GM21529 (cell line): ENCODE data around the gene NEU2.
"Not testable (repeated sequence)": the region's sequence is repeated elsewhere in the genome, so short reads cannot be mapped to it uniquely, and the experiment has no call there.

Experiments used
- ATAC-seq: cut with Tn5 transposase; IDR thresholded peaks from one replicate; pipeline ENCODE4 v1.9.1; 2021; ENCODE audit not compliant: unreplicated experiment

Gene NEU2

DNA sequence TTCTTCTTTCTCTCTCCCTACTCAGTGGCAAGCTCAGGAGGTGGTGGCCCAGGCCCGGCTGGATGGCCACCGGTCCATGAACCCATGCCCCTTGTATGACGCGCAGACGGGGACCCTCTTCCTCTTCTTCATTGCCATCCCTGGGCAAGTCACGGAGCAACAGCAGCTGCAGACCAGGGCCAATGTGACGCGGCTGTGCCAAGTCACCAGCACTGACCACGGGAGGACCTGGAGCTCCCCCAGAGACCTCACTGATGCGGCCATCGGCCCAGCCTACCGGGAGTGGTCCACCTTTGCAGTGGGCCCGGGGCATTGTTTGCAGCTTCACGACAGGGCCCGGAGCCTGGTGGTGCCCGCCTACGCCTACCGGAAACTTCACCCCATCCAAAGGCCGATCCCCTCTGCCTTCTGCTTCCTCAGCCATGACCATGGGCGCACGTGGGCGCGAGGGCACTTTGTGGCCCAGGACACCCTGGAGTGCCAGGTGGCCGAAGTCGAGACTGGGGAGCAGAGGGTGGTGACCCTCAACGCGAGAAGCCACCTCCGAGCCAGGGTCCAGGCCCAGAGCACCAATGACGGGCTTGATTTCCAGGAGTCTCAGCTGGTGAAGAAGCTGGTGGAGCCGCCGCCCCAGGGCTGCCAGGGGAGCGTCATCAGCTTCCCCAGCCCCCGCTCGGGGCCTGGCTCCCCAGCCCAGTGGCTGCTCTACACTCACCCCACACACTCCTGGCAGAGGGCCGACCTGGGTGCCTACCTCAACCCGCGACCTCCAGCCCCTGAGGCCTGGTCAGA, 1.8 kb downstream of the NEU2 start:
- no peak for ATAC-seq

- ATAC-seq, result no peak
These were observed 3.1 kb downstream of the NEU2 start for GRCh38 chr2:233035426-233036161.

- ATAC-seq, result no peak
These were observed 3.8 kb downstream of the NEU2 start for GRCh38 chr2:233036162-233036838.

DNA sequence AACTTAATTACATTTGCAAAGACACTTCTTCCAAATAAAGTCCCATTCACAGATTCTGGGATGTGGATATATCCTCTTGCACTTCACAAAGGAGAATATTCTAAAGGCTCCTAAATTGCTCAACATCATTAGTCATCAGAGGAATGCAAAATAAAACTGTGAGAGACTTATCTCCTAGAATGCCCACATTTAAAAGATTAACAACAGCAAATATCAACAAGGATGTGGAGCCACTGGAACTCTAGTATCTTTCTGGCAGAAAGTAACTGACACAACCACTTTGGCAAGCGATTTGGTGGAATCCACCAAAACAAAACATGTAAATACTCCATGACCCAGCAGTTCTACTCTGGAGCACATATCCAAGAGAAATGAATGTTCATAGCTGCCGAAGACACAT, 4.6 kb downstream of the NEU2 start:
- no peak for ATAC-seq

DNA sequence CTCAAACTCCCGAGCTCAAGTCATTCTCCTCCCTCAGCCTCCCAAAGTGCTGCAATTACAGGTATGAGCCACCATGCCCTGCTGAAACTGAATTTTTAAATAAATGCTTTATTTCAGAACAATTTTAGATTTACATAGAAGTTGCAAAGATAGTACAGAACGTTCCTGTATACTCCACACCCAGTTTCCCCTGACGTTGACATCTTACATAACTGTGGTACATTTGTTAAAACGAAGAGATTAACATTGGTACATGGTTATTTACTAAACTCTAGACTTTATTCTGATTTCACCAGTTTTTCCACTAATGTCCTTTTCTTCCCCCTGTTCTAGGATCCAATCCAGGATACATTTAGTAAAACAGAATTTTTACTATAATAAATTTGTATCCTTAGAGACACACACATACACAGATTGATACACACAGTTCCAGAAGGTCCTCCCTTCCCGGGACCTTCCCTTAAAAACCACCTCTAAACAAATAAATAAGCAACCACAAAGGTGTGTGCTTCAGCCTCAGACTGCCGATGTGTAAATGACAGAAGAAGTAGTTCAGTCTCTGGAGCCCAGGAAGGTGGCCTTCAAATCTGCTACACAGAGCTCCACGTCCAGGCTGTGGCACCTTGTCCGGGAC, 6.9 kb downstream of the NEU2 start:
- ATAC-seq, result no peak

GRCh38 chr2:233039846-233040530, 7.5 kb downstream of the NEU2 start:
- ATAC-seq, result no peak

GRCh38 chr2:233040571-233040970, 8.1 kb downstream of the NEU2 start:
- ATAC-seq, result no peak

DNA sequence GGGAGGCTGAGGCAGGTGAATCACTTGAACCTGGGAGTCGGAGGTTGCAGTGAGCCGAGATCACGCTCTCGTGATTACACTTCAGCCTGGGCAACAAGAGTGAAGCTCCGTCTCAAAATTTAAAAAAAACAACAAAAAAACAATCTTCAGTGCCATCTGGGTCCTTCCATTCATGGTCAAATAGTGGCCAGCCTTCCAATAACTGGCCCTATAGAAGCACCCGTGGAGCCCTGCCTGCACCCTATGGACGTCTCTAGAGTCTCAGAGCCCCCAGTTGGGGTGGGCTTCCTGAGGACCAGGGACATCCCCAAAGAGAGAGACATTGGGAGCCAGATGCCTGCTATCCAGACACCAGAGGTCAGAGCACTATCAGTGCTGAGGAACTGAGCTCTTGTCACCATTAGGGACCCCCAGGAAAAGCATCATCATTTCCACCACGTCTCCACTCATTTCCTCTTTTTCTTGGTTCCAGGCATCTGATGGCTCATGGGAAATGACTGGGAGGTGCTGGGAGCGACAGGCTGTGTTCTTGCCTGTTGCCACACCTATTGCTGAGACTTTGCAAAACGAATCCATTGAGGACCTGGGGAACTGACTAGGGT, 9.4 kb downstream of the NEU2 start:
- no peak for ATAC-seq

DNA sequence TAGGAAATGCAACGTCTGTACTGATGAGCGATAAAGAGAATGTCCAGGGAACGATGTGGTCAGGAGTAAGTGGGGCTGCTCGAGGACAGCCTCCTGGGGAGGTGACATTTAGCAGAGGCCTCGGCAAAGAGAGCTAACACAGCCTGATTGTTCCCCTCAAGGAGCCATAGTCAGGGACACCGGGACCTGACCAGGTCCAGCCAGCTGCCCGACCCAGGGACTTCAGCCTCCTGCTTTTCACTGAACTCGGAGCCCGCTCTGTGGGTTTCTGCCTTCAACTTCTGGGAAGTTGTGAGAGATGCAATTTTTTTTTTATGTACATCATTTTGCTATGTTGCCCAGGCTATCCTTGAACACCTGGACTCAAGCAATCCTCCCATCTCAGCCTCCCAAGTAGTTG, 10.1 kb downstream of the NEU2 start:
- no peak for ATAC-seq

DNA sequence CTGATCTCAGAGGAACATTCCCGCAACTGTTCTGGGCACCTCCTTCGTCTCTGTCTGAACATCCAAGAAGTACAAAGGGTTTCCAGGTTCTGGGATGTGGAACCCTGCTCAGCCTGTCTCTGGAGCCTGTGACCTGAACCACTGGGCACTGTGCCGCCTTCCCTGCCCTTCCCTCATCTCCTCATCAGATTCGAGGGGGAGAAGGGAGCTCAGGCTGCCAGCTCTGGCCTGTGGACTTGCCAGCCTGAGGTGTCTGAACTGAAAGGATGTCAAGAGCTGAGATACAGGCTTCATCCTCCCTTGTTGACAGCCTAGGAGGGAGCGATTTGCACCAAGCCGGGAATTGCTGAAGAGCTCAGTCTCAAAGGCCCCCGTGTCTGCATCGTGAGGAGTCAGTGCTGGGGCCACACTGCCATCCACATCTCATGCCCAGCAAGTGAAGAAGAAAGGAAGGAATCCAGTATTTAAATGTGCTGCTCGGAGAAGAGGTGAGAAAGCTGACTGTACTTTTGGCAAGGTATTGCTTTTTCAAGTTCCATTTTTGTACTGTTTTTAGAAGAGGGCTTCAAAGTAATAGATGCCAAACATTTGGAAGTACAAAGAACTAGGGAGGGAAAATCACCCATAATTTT, 12.6 kb downstream of the NEU2 start:
- ATAC-seq, result no peak

- ATAC-seq, result no peak
These were observed 14.7 kb downstream of the NEU2 start for GRCh38 chr2:233047206-233047605.

GRCh38 chr2:233047667-233048066, 15.2 kb downstream of the NEU2 start:
- no peak for ATAC-seq

DNA sequence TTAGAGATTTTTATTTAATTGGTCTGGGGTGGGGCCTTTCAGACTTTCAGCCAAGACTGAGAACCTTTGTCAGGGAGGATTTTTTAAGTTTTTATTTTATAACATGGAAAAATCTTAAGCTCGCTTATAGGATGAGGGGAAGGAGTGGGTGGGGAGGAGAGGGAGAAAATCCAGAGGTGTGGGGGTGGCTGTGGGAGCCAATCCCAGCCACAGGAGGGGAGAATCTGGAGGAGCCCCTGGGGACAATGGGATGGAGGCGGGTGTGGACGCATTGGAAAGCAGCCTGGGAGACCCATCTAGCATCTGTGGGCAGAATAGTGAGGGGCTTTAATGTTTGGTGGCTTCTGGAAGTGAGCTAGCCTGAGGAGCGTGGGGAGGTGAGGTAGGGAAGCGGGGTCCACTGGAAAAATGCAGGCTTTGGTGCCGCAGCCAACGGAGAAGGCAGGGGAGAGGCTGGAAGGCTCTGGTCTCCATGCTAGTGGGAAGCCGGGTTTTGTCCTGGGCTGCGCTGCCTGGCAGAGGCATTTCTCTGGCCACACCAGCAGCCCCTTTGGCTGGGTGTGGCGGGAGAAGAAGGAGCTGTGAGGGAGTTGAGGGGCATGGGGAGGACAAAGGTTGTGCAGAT, 16.2 kb downstream of the NEU2 start:
- ATAC-seq, result no peak

DNA sequence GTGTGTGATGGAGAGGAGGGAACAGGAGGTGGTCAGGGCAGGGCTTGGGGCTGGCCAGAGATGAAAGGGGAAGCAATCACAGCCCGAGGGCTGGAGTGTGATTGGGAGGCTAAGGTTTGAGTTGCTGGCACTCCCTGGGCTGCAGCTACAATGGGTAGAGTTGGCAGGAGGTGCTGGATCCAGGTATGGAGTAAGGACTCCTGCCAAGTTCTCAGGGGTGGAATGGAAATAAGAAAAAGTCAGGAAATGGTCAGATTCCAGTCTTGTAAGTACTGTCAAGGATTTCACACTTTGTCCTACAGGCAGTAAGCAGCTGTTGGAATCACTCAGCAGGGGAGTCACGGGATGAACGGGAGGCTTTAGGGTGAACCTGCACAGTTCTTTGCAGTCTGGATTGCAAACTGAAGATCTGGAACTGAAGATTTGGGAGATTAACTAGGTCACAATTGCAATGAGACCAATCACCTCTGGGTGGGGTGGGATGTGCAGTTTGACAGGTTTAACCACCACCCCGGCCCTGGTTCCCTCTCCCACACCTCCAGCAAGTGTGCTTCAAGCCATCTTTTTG, 16.8 kb downstream of the NEU2 start:
- ATAC-seq, result no peak

- ATAC-seq, result no peak
These were observed 19.0 kb downstream of the NEU2 start for GRCh38 chr2:233051241-233052149.

GRCh38 chr2:233052517-233052916, 20.0 kb downstream of the NEU2 start:
- ATAC-seq, result not testable (repeated sequence)

- ATAC-seq, result no peak
These were observed 21.7 kb downstream of the NEU2 start for GRCh38 chr2:233053928-233054784.
